Retinal pigment epithelial cell (primary cell): ENCODE results near the gene ZNF691.
A peak's percentile ranks its signal among the peaks of the same experiment; 100 is the strongest.
"Not testable (repeated sequence)": the region's sequence is repeated elsewhere in the genome, so short reads cannot be mapped to it uniquely, and the experiment has no call there.

Source experiments
- DNase-seq: peaks from one replicate; pipeline ENCODE4 v3.0.0-alpha.2; 2010; ENCODE audit warnings: low read depth
- H3K4me3 ChIP-seq: 2 replicates; pipeline ENCODE4 v1.5.1; 2011; ENCODE audit warnings: mild to moderate bottlenecking, low read length, control low read depth, moderate library complexity
- CTCF ChIP-seq: conservative IDR thresholded peaks from 2 replicates; pipeline ENCODE4 v1.5.1; 2011; ENCODE audit warnings: low read depth, low read length, control low read depth, inconsistent platforms

ZNF691 gene

GRCh38 chr1:42807056-42807668 is 39.3 kb upstream of the ZNF691 start:
- no peak for DNase-seq
- H3K4me3 ChIP-seq = no peak overlapping the region
- TF ChIP-seq CTCF = no peak

DNA sequence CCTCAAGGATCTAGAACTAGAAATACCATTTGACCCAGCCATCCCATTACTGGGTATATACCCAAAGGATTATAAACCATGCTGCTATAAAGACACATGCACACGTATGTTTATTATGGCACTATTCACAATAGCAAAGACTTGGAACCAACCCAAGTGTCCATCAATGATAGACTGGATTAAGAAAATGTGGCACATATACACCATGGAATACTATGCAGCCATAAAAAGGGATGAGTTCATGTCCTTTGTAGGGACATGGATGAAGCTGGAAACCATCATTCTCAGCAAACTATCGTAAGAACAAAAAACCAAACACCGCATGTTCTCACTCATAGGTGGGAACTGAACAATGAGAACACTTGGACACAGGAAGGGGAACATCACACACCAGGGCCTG is 31.6 kb upstream of the ZNF691 start:
- H3K4me3 ChIP-seq, DNase-seq: not testable (repeated sequence)

GRCh38 chr1:42815941-42816584 is 30.4 kb upstream of the ZNF691 start:
- peak overlapping the region; percentile 77 for H3K4me3 ChIP-seq
- DNase-seq = no peak
- TF ChIP-seq CTCF = no peak

GRCh38 chr1:42816585-42817439 is 29.6 kb upstream of the ZNF691 start, which contains the start of the genes ERMAP and SVBP:
Gene ERMAP, plus strand, starts transcription at chr1:42817122. Its CDS starts 13,327 bp downstream, at chr1:42830449.
Gene SVBP, minus strand, starts transcription at chr1:42817397. Its CDS starts 853 bp downstream, at chr1:42816544.
- no peak for TF ChIP-seq CTCF

GRCh38 chr1:42817440-42817767 is 29.0 kb upstream of the ZNF691 start:
- peak overlapping the region; percentile 65 for H3K4me3 ChIP-seq
- no peak for TF ChIP-seq CTCF
- DNase-seq = no peak

More at GRCh38 chr1:42816585-42817439, 29.6 kb upstream of the ZNF691 start, which contains the start of the genes ERMAP and SVBP:
- H3K4me3 ChIP-seq = peak within 1 kb of the TSS; percentile 77
- peak; percentile 25 for DNase-seq

GRCh38 chr1:42817976-42818375 is 28.4 kb upstream of the ZNF691 start:
- no peak for DNase-seq
- H3K4me3 ChIP-seq = no peak overlapping the region
- no peak for TF ChIP-seq CTCF

- DNase-seq = no peak
- no peak overlapping the region for H3K4me3 ChIP-seq
- TF ChIP-seq CTCF = no peak
Measured at GRCh38 chr1:42820813-42821212, 25.6 kb upstream of the ZNF691 start.
